Measurements from ENCODE around the gene MAST4. TPM values are rescaled to one million over a fixed set of nuclear protein-coding genes. Genes with fewer than 3 reads are reported as not detected.

Gene MAST4
- polyA plus RNA-seq, 1 experiment: 11.6 TPM

- ChIA-PET CTCF (no interaction called here), POLR2A (no interaction called here)
- TF ChIP-seq CTCF (IDR thresholded peaks at IDR 0.05; ENCODE audit: low read depth, low read length): no peak
- Histone ChIP-seq H3K27me3 (ENCODE audit: control insufficient read depth, insufficient read depth, low read length) (no peaks in the 10 kb centered on the region), H3K9me3 (ENCODE audit: control insufficient read depth, insufficient read depth, low read length) (no peaks in the 10 kb centered on the region), H3K4me3 (ENCODE audit: low read depth, low read length) (no peak overlapping the region), H3K27ac (ENCODE audit: low read depth, low read length) (no peak overlapping the region)
- DNase-seq (ENCODE audit: low read depth, low spot score): no peak
These were observed 16.0 kb downstream of the MAST4 start for GRCh38 chr5:66612226-66612625.

- CTCF ChIA-PET: no interaction called here
- Histone ChIP-seq H3K9me3 (ENCODE audit: control insufficient read depth, insufficient read depth, low read length) (no peaks in the 10 kb centered on the region), H3K27ac (ENCODE audit: low read depth, low read length) (no peak overlapping the region), H3K4me3 (ENCODE audit: low read depth, low read length) (no peak overlapping the region), H3K27me3 (ENCODE audit: control insufficient read depth, insufficient read depth, low read length) (no peaks in the 10 kb centered on the region)
- POLR2A ChIA-PET: no interaction called here
- TF ChIP-seq CTCF (IDR thresholded peaks at IDR 0.05; ENCODE audit: low read depth, low read length): no peak
- no peak for DNase-seq (ENCODE audit: low read depth, low spot score)
These were observed 18.9 kb downstream of the MAST4 start for GRCh38 chr5:66615136-66615535.

- H3K27ac ChIP-seq (ENCODE audit: low read depth, low read length): no peak overlapping the region
- ChIA-PET CTCF (no interaction called here), POLR2A (no interaction called here)
- H3K4me3 ChIP-seq (ENCODE audit: low read depth, low read length): no peak overlapping the region
- H3K9me3 ChIP-seq (ENCODE audit: control insufficient read depth, insufficient read depth, low read length): no peaks in the 10 kb centered on the region
- no peaks in the 10 kb centered on the region for H3K27me3 ChIP-seq (ENCODE audit: control insufficient read depth, insufficient read depth, low read length)
- no peak for TF ChIP-seq CTCF (IDR thresholded peaks at IDR 0.05; ENCODE audit: low read depth, low read length)
- DNase-seq (ENCODE audit: low read depth, low spot score): no peak
These were observed 19.7 kb downstream of the MAST4 start for GRCh38 chr5:66615894-66616293.

GRCh38 chr5:66616520-66617225 is 20.5 kb downstream of the MAST4 start:
- ChIA-PET CTCF (no interaction called here), POLR2A (no interaction called here)
- no peak overlapping the region for H3K4me3 ChIP-seq (ENCODE audit: low read depth, low read length)
- no peaks in the 10 kb centered on the region for H3K9me3 ChIP-seq (ENCODE audit: control insufficient read depth, insufficient read depth, low read length)
- H3K27ac ChIP-seq (ENCODE audit: low read depth, low read length): no peak overlapping the region
- no peak for DNase-seq (ENCODE audit: low read depth, low spot score)
- H3K27me3 ChIP-seq (ENCODE audit: control insufficient read depth, insufficient read depth, low read length): peaks cover 1% of the 10 kb centered on the region
- no peak for TF ChIP-seq CTCF (IDR thresholded peaks at IDR 0.05; ENCODE audit: low read depth, low read length)

GRCh38 chr5:66617226-66617861 is 21.2 kb downstream of the MAST4 start:
- Histone ChIP-seq H3K27me3 (ENCODE audit: control insufficient read depth, insufficient read depth, low read length) (peaks cover 3% of the 10 kb centered on the region), H3K27ac (ENCODE audit: low read depth, low read length) (no peak overlapping the region), H3K4me3 (ENCODE audit: low read depth, low read length) (no peak overlapping the region), H3K9me3 (ENCODE audit: control insufficient read depth, insufficient read depth, low read length) (no peaks in the 10 kb centered on the region)
- no peak for DNase-seq (ENCODE audit: low read depth, low spot score)
- CTCF ChIA-PET: no interaction called here
- no peak for TF ChIP-seq CTCF (IDR thresholded peaks at IDR 0.05; ENCODE audit: low read depth, low read length)
- POLR2A ChIA-PET: no interaction called here
